GM18508 (cell line): ENCODE data around the gene PIGBOS1.
A peak's percentile ranks its signal among the peaks of the same experiment; 100 is the strongest.

Experiments used
- ATAC-seq: cut with Tn5 transposase; IDR thresholded peaks from one replicate; pipeline ENCODE4 v1.9.1; 2021; ENCODE audit warnings: moderate number of reproducible peaks; ENCODE audit not compliant: insufficient read depth, unreplicated experiment

PIGBOS1 gene, protein sequence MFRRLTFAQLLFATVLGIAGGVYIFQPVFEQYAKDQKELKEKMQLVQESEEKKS

DNA sequence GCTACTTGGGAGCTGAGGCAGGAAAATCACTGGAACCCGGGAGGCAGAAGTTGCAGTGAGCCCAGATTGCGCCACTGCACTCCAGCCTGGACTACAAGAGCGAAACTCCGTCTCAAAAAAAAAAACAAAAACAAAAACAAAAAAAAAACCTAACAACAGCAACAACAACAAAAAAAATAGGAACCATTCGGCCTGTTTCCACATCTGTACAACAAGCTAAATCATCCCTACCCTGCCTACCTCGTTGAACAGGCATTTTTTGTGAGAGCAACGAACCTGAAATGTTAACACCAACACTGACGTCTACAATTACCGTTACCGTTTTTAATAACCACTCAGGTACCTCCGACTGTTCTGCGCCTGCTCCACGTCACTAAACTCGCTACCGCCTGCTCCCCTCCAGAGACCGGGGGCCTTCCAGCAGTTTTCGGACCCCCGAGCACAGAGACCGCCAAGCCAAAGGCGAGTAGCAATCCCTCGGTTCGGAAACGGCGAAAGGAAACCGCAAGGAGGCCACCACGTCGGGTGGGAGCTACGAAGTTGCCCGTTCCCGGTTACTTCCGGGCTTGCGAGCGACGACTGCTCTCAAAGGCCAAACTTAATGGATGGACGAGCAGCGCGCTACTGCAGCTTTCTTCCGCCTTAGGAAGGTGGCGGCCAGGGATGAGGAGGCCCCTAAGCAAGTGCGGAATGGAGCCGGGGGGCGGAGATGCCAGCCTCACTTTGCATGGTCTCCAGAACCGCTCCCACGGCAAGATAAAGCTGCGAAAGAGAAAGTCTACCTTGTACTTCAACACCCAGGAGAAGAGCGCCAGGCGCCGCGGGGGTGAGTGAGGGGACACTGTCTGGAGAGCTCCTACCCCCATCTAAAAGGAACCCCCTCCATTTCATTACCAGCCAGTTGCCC is at the start of gene PIGBOS1, which contains the start of gene PIGB:
Gene PIGBOS1 (minus strand): TSS at position 536 of the 907 bp plus-strand sequence. CDS start 1,331 bp downstream, outside the sequence.
Gene PIGB (plus strand): TSS at position 635 of the 907 bp plus-strand sequence. CDS start 29 bp downstream, at position 664.
- ATAC-seq = peak; percentile 78

DNA sequence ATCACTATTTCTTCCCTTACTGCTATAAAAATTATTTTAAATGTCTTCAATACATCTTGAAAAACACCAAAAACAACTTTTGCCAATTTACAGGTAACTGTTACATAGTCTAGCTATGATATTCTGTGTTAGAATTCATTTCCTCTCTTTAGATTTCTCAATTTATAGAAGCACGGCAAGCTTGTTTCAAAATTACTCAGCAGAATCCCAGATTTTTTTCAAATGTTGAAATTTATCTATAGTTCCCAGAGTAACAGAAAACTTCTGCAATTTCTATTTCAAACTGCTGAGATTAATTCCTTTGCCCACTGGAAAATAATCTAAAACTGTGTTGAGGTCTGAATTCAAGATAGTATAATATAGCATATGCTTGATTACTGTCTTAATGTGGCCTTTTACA is 48.1 kb upstream of the PIGBOS1 start:
- no peak for ATAC-seq

DNA sequence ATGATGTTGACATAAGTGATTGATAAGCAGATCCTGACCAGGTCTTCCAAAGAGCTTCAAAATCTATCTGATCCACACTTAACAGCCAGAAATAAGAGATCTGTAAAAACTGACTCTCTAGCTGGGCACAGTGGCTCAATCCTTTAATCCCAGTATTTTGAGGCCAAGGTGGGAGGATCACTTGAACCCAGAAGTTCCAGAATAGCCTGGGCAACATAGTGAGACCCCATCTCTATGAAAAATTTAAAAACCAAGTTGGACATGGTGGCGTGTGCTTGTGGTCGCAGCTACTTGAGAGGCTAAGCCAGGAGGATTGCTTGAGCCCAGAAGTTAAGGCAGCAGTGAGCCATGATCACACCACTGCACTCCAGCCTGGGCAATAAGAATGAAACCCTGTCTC is 43.7 kb upstream of the PIGBOS1 start:
- no peak for ATAC-seq

- ATAC-seq = no peak
These were observed 42.1 kb upstream of the PIGBOS1 start for GRCh38 chr15:55361048-55361447.

- ATAC-seq = no peak
These were observed 41.3 kb upstream of the PIGBOS1 start for GRCh38 chr15:55360256-55360655.

GRCh38 chr15:55358471-55358870 is 39.5 kb upstream of the PIGBOS1 start:
- no peak for ATAC-seq

- ATAC-seq = no peak
These were observed 38.9 kb upstream of the PIGBOS1 start for GRCh38 chr15:55357774-55358173.

GRCh38 chr15:55356985-55357585 is 38.2 kb upstream of the PIGBOS1 start:
- no peak for ATAC-seq

- ATAC-seq = no peak
These were observed 34.1 kb upstream of the PIGBOS1 start for GRCh38 chr15:55353025-55353424.

DNA sequence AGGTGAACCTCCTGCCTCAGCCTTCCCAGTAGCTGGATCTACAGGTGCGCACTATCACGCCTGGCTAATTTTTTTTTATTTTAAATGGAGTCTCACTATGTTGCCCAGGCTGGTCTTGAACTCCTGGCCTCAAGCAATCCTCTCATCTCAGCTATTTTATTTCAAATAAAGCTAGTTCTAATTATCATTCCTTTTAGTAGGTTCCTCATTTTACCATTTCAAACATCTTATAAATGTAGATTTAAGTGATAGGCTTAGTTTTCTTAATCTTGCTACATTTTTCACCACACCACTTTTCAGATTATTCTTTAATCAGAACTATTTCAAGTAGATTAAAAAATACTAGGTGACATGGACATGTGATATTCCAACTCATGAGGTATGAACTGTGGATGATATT is 30.4 kb upstream of the PIGBOS1 start:
- no peak for ATAC-seq

- ATAC-seq = no peak
These were observed 29.4 kb upstream of the PIGBOS1 start for GRCh38 chr15:55348281-55348778.

- ATAC-seq = no peak
These were observed 25.3 kb upstream of the PIGBOS1 start for GRCh38 chr15:55344206-55344605.

DNA sequence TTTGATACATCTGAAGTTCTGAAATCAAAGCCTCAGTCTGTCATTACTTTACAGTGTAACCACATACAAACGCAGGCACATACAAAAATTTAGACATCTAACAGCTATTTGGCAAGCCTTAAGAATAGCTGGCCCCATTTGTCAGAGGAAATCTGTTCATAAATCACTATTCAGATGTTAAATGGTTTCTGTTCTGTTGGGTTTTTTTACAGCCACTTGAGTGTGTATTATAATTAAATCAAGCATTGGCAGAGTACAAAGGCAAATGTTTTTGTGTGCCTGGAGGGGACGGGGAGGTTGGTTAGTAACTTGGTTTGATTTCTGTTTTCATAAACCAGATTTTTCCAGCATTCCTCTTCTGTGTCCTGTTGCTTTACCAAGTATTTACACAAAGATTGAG is 24.2 kb upstream of the PIGBOS1 start:
- no peak for ATAC-seq

DNA sequence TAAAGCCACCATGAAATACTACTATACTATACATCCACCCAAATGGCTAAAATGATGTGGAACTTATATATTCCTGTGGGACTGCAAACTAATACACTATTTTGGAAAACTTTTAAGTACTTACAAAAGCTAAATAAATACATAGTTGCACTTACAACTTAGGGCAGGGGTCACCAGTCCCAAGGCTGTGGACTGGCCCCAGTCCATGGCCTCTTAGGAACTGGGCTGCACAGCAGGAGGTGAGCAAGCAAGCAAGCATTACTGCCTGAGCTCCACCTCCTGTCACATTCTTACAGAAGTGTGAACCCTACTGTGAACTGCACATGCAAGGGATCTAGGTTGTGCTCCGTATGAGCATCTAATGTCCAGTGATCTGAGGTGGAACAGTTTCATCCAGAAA is 18.2 kb upstream of the PIGBOS1 start:
- ATAC-seq = no peak

- no peak for ATAC-seq
These were observed 16.1 kb upstream of the PIGBOS1 start for GRCh38 chr15:55334997-55335396.

DNA sequence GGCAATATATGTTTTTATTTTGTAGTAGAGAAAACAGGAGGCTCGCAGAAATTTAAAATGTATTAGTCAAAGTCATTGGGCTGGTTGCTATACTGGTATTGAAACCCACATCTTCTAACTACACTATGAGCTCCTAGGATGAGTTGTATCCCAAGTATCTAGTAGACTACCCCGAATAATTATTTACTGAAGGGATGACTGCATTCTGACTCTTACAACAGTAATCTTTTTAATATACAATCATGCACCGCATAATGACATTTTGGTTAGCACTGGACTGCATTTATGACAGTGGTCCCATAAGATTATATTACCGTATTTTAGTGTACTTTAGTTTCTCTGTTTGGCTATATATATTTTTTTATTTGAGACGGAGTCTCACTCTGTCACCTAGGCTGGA is 15.4 kb upstream of the PIGBOS1 start:
- no peak for ATAC-seq

GRCh38 chr15:55327387-55327786 is 8.5 kb upstream of the PIGBOS1 start:
- ATAC-seq = no peak

DNA sequence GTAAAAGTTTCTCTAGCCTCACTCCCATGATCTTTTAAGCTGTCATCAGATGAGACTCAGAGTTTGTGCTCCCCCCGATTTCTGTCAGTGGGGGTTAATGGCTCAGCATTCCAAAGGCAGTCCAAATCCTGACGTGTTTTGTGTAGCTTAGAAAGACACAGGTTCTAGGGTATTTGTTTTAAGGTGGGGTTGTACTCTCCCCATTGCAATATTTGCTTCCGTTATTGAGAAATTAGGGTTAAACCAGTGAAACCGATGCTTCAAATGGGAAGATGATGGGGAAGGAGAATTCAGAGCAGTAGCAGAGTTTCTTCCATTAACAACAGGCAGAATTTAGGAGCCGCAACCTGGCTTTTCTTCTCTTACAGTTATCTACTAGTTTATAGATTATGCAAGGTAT is 3.5 kb upstream of the PIGBOS1 start:
- ATAC-seq = no peak

DNA sequence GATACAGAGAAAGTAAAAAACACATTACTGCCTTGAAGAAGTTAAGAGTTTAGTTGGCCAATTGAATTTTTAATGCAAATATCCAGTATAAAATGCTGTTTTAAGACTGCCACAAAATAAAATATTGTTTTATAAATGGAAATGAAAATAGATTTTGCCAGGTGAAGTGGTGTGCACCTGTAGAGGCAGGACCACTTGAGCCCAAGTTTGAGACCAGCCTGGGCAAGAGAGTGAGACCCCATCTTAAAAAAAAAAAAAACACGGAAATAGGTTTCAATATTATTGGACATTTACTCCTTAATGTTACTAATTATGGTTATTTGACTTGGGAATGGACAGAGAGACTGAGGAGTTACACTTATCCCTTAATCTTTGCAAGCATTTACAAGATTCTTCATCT is 2.0 kb upstream of the PIGBOS1 start:
- no peak for ATAC-seq

DNA sequence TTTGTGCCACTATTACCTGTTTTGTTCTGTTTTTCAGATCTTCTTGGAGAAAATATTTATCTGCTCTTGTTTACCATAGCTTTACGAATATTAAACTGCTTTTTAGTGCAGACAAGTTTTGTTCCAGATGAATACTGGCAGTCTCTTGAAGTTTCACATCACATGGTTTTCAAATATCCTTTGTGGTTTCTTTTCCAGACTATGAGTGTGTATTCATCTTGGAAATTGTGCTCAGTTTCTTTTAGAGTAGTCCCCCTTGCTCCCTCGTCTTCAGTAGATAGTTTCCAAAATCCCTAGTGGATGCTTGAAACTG is 1.3 kb upstream of the PIGBOS1 start:
- no peak for ATAC-seq

GRCh38 chr15:55319537-55320237 is 764 bp upstream of the PIGBOS1 start:
- no peak for ATAC-seq
